ENCODE data around the gene NOA1.
"Not testable (repeated sequence)": the region's sequence is repeated elsewhere in the genome, so short reads cannot be mapped to it uniquely, and the experiment has no call there.

The NOA1 gene

GRCh38 chr4:56958111-56958517, 19.3 kb downstream of the NOA1 start:
- no peak for DNase-seq (ENCODE audit: low read depth in 2 of 2)

DNA sequence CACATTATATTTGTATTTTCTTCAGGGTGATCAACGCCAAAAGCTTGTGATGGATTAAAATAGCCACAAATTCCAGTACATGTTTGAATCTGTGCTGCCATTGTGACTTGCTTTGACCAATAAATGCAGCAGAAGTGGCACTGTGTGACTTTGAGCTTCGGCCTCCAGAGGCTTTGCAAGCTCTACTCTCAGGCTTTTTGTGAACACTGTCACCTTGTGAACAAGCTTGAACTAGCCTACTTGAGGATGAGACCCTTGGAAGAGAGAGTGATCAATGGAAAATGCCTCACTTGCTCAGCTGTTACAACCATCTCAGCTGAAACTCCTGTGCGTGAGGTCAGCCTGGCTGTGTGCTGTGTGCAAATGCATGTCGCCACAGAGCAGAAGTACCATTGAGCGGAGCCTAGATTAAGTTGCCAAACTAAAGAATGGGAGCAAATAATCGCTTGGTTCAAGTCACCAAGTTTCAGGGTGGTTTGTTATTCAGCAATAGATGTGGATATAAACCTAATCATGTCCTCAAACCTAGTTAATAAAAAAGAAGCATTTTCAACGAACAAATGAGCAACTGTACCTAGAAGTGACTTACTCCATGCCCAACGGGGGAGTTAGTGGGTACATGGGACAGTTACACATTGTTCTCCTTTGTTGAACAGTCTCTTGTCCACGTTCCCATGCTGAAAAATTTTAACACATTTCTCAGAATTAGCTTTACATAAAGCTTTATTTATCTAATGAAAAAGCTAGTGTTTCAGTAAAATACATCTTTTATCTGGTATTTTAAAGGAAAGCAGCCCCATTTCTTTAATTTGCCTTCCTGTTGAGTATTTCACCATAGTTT, 23.5 kb downstream of the NOA1 start:
- no peak for DNase-seq (ENCODE audit: low read depth in 2 of 2)

- DNase-seq (ENCODE audit: low read depth in 2 of 2): no peak
Observed at GRCh38 chr4:56941403-56941802, 36.0 kb downstream of the NOA1 start.

DNA sequence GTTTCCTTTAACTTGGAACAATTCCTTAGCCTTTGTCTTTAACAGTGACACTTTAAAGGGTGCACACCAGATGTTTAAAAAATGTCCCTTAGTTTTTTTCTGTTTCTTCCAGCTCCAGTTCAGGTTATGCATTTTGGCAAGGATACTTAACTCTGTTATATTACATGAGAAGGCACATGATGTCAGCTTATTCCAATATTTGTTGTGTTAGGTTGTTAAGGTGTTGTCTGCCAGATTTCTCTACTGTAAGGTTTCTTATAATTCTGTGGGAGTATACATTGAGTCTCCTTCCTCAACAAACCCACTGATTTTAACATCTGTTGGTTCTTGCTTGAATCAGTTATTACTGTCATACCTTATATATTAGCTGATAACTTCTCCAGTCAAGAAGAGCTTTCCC, 36.4 kb downstream of the NOA1 start:
- no peak for DNase-seq (ENCODE audit: low read depth in 2 of 2)

GRCh38 chr4:56940403-56940802, 37.0 kb downstream of the NOA1 start:
- DNase-seq (ENCODE audit: low read depth in 2 of 2): no peak

DNA sequence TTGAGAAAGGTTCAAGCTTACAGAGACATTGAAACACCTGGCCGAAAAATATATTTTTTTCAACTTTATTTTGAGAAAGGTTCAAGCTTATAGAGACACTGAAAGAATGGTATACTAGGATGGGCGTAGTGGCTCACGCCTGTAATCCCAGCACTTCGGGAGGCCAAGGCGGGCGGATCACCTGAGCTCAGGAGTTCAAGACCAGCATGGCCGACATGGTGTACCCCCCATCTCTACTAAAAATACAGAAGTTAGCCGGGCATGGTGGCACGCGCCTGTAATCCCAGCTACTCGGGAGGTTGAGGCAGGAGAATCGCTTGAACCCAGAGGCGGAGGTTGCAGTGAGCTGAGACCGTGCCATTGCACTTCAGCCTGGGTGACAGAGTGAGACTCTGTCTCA, 37.6 kb downstream of the NOA1 start:
- not testable (repeated sequence) for DNase-seq (ENCODE audit: low read depth in 2 of 2)

GRCh38 chr4:56937262-56937661, 40.1 kb downstream of the NOA1 start:
- no peak for DNase-seq (ENCODE audit: low read depth in 2 of 2)

- no peak for DNase-seq (ENCODE audit: low read depth in 2 of 2)
Observed at GRCh38 chr4:56931924-56932323, 45.5 kb downstream of the NOA1 start.

GRCh38 chr4:56930638-56931037, 46.8 kb downstream of the NOA1 start:
- DNase-seq (ENCODE audit: low read depth in 2 of 2): no peak

GRCh38 chr4:56927196-56927595, 50.2 kb downstream of the NOA1 start:
- no peak for DNase-seq (ENCODE audit: low read depth in 2 of 2)

GRCh38 chr4:56914977-56915376, 62.4 kb downstream of the NOA1 start:
- not testable (repeated sequence) for DNase-seq (ENCODE audit: low read depth in 2 of 2)

GRCh38 chr4:56914336-56914735, 63.1 kb downstream of the NOA1 start:
- no peak for DNase-seq (ENCODE audit: low read depth in 2 of 2)

Measured in stimulated activated CD4-positive, alpha-beta T cell treated with anti-CD3 and anti-CD28 coated beads, Interleukin-15, amount 100 ng/mL, for 48 hours (primary cell).